HCT116 (cell line): ENCODE measurements around the gene FSIP1.

ENCODE experiments used
- CEBPB ChIP-seq: IDR thresholded peaks from 2 replicates; pipeline ENCODE4 v1.6.1; 2012; ENCODE audit warnings: low read depth
- CTCF ChIP-seq, 3 experiments: fragments of 200-600 bp in 1 of 3; sonication (generic) in 1 of 3; IDR thresholded peaks in 2 of 3; conservative IDR thresholded peaks in 1 of 3; 2 replicates each; pipeline ENCODE4 v1.5.1; 2012 to 2017; ENCODE audit warnings: low read depth in 2 of 3, low read length in 2 of 3, antibody characterized with exemption in 1 of 3, borderline replicate concordance in 1 of 3, control low read depth in 1 of 3, mild to moderate bottlenecking in 1 of 3, mixed read lengths in 1 of 3, mixed run types in 1 of 3, moderate library complexity in 1 of 3; ENCODE audit not compliant: insufficient read depth in 1 of 3
- EZH2phosphoT487 ChIP-seq: fragments of 200-600 bp; IDR thresholded peaks from 2 replicates; pipeline ENCODE4 v1.6.1; 2018; ENCODE audit warnings: antibody characterized with exemption, borderline replicate concordance
- POLR2A ChIP-seq: IDR thresholded peaks from 2 replicates; pipeline ENCODE4 v1.7.0; 2011; ENCODE audit warnings: borderline replicate concordance; ENCODE audit not compliant: insufficient read depth, insufficient read length; ENCODE audit errors: extremely low read depth
- POLR2AphosphoS5 ChIP-seq: IDR thresholded peaks from 2 replicates; pipeline ENCODE4 v1.6.1; 2011; ENCODE audit warnings: mild to moderate bottlenecking, low read depth, low read length, moderate library complexity
- SP1 ChIP-seq: IDR thresholded peaks from 2 replicates; pipeline ENCODE4 v1.6.1; 2012; ENCODE audit warnings: low read depth
- YY1 ChIP-seq: IDR thresholded peaks from 2 replicates; pipeline ENCODE4 v1.6.1; 2011; ENCODE audit warnings: low read length, low read depth, moderate library complexity, mild to moderate bottlenecking; ENCODE audit not compliant: insufficient replicate concordance; ENCODE audit errors: extremely low read depth

DNA sequence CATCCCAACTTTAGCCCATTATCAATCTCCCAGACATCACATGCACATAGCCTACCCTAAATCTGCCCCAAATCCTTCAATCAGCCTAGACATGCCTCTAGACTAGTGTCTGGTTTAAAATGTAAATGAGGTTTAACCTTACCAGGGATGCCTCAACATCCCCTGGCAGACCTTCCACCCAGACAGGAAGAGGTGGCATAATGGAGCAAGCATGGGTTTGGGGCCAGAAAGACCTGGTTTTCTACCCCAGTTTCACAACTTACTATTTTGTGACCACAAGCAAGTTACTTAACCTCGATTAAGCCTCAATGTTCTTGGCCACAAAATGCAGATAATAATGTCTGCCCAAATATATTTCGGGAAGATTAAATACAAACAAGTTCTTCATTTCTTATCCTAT is 230.1 kb downstream of the FSIP1 start:
- TF ChIP-seq CEBPB, result no peak
- no peak for TF ChIP-seq CTCF (IDR thresholded peaks at IDR 0.05 in 2 of 3, conservative IDR thresholded peaks at IDR 0.05 in 1 of 3; ENCODE audit: borderline replicate concordance in 1 of 3, insufficient read depth in 1 of 3, low read depth in 2 of 3, low read length in 2 of 3)
- no peak for TF ChIP-seq SP1
- no peak for TF ChIP-seq POLR2A
- no peak for TF ChIP-seq POLR2AphosphoS5
- no peak for TF ChIP-seq YY1
- no peak for TF ChIP-seq EZH2phosphoT487
